ENCODE measurements around the gene SORBS1.

GRCh38 chr10:95308389-95309302, 252.5 kb downstream of the SORBS1 start:
- TF ChIP-seq POLR2A (IDR thresholded peaks at IDR 0.05), result peak in 1 of 3 donors; percentile 19
- no peak for TF ChIP-seq CTCF (IDR thresholded peaks at IDR 0.05)

Data from body of pancreas (tissue), 4 donors.